ENCODE measurements around the gene ERBB4.
"Not testable (repeated sequence)": the region's sequence is repeated elsewhere in the genome, so short reads cannot be mapped to it uniquely, and the experiment has no call there.

Gene ERBB4

GRCh38 chr2:212227755-212228154 is 310.8 kb downstream of the ERBB4 start:
- no peak for DNase-seq (ENCODE audit: low read depth in 1 of 2, low spot score in 1 of 2)

- no peak for DNase-seq (ENCODE audit: low read depth in 1 of 2, low spot score in 1 of 2)
Observed at GRCh38 chr2:212226114-212226513, 312.5 kb downstream of the ERBB4 start.

- no peak for DNase-seq (ENCODE audit: low read depth in 1 of 2, low spot score in 1 of 2)
Observed at GRCh38 chr2:212223696-212224095, 314.9 kb downstream of the ERBB4 start.

GRCh38 chr2:212213191-212213590 is 325.4 kb downstream of the ERBB4 start:
- no peak for DNase-seq (ENCODE audit: low read depth in 1 of 2, low spot score in 1 of 2)

- no peak for DNase-seq (ENCODE audit: low read depth in 1 of 2, low spot score in 1 of 2)
Observed at GRCh38 chr2:212208467-212208866, 330.1 kb downstream of the ERBB4 start.

GRCh38 chr2:212197776-212198175 is 340.8 kb downstream of the ERBB4 start:
- no peak for DNase-seq (ENCODE audit: low read depth in 1 of 2, low spot score in 1 of 2)

GRCh38 chr2:212195626-212196025 is 343.0 kb downstream of the ERBB4 start:
- DNase-seq (ENCODE audit: low read depth in 1 of 2, low spot score in 1 of 2), result no peak

GRCh38 chr2:212194396-212194795 is 344.2 kb downstream of the ERBB4 start:
- no peak for DNase-seq (ENCODE audit: low read depth in 1 of 2, low spot score in 1 of 2)

GRCh38 chr2:212193803-212194202 is 344.8 kb downstream of the ERBB4 start:
- DNase-seq (ENCODE audit: low read depth in 1 of 2, low spot score in 1 of 2), result no peak

GRCh38 chr2:212193056-212193455 is 345.5 kb downstream of the ERBB4 start:
- no peak for DNase-seq (ENCODE audit: low read depth in 1 of 2, low spot score in 1 of 2)

- not testable (repeated sequence) for DNase-seq (ENCODE audit: low read depth in 1 of 2, low spot score in 1 of 2)
Observed at GRCh38 chr2:212191438-212191837, 347.2 kb downstream of the ERBB4 start.

GRCh38 chr2:212186166-212186565 is 352.4 kb downstream of the ERBB4 start:
- no peak for DNase-seq (ENCODE audit: low read depth in 1 of 2, low spot score in 1 of 2)

- no peak for DNase-seq (ENCODE audit: low read depth in 1 of 2, low spot score in 1 of 2)
Observed at GRCh38 chr2:212181646-212182045, 357.0 kb downstream of the ERBB4 start.

GRCh38 chr2:212180408-212181083 is 358.1 kb downstream of the ERBB4 start:
- DNase-seq (ENCODE audit: low read depth in 1 of 2, low spot score in 1 of 2), result no peak

GRCh38 chr2:212177724-212178123 is 360.9 kb downstream of the ERBB4 start:
- DNase-seq (ENCODE audit: low read depth in 1 of 2, low spot score in 1 of 2), result no peak

GRCh38 chr2:212176151-212176550 is 362.5 kb downstream of the ERBB4 start:
- no peak for DNase-seq (ENCODE audit: low read depth in 1 of 2, low spot score in 1 of 2)

- no peak for DNase-seq (ENCODE audit: low read depth in 1 of 2, low spot score in 1 of 2)
Observed at GRCh38 chr2:212173756-212174510, 364.7 kb downstream of the ERBB4 start.

- no peak for DNase-seq (ENCODE audit: low read depth in 1 of 2, low spot score in 1 of 2)
Observed at GRCh38 chr2:212173331-212173730, 365.3 kb downstream of the ERBB4 start.

- DNase-seq (ENCODE audit: low read depth in 1 of 2, low spot score in 1 of 2), result no peak
Observed at GRCh38 chr2:212170382-212170781, 368.2 kb downstream of the ERBB4 start.

GRCh38 chr2:212158081-212158480 is 380.5 kb downstream of the ERBB4 start:
- no peak for DNase-seq (ENCODE audit: low read depth in 1 of 2, low spot score in 1 of 2)

GRCh38 chr2:212157012-212157411 is 381.6 kb downstream of the ERBB4 start:
- DNase-seq (ENCODE audit: low read depth in 1 of 2, low spot score in 1 of 2), result no peak

GRCh38 chr2:212156088-212156487 is 382.5 kb downstream of the ERBB4 start:
- no peak for DNase-seq (ENCODE audit: low read depth in 1 of 2, low spot score in 1 of 2)

GRCh38 chr2:212154477-212154878 is 384.1 kb downstream of the ERBB4 start:
- DNase-seq (ENCODE audit: low read depth in 1 of 2, low spot score in 1 of 2), result no peak

Measured in activated CD4-positive, alpha-beta T cell treated with anti-CD3 and anti-CD28 coated beads, Interleukin-2, amount 50 U/mL, for 24 hours (primary cell).